GM12878 (cell line): Measurements from ENCODE around the gene EPB41L4B. TPM values are rescaled to one million over a fixed set of nuclear protein-coding genes. Genes with fewer than 3 reads are reported as not detected.

Experiments
- ATAC-seq: fragments of 200-7000 bp; cut with Tn5 transposase; 3 replicates; pipeline ENCODE4 v1.9.1; 2020; ENCODE audit warnings: mild to moderate bottlenecking, moderate library complexity
- BruUV-seq: library from RNA; stranded (reverse); fragments of 400-500 nt; replicated peaks from 2 replicates; lab custom pipeline; 2021; lab: Mats Ljungman, UMichigan
- CTCF ChIA-PET: fragments of 300-600 bp; sonication (Branson Sonifier 250); formaldehyde crosslinking; extraction: SDS; loops from one replicate; lab custom pipeline; 2021; ENCODE audit warnings: inconsistent platforms; lab: Yijun Ruan, JAX
- POLR2A ChIA-PET: fragments of 350-600 bp; formaldehyde crosslinking; extraction: SDS; loops from one replicate; lab custom pipeline; 2021; ENCODE audit warnings: inconsistent platforms; lab: Charles Lee
- RAD21 ChIA-PET: fragments of 300-600 bp; sonication (Branson Sonifier 250); formaldehyde crosslinking; loops from one replicate; lab custom pipeline; 2023; ENCODE audit warnings: antibody characterized with exemption; ENCODE audit not compliant: unreplicated experiment; lab: Charles Lee
- SMC1A ChIA-PET: fragments of 300-600 bp; sonication (Branson Sonifier 250); formaldehyde crosslinking; loops from one replicate; lab custom pipeline; 2023; ENCODE audit not compliant: unreplicated experiment, uncharacterized antibody; lab: Charles Lee
- DNase-seq: peaks from one replicate; pipeline ENCODE4 v3.0.0-alpha.2; 2011; ENCODE audit warnings: low read depth, low spot score
- FAIRE-seq: peaks from 3 replicates; lab custom pipeline; 2011; peaks lifted over from hg19 to GRCh38; lab: Jason Lieb, UNC
- H2AFZ ChIP-seq: 2 replicates; pipeline ENCODE4 v1.6.0; 2011; ENCODE audit warnings: low read depth, low read length, control low read depth; ENCODE audit not compliant: control insufficient read depth
- H3K27ac ChIP-seq: 2 replicates; pipeline ENCODE4 v1.5.1; 2011; ENCODE audit warnings: control low read depth; ENCODE audit not compliant: control insufficient read depth, insufficient read depth
- H3K27me3 ChIP-seq, 2 experiments: replicated peaks in 1 of 2; 2 replicates each; pipeline versions ENCODE4 v1.6.0 to v1.6.1; 2011; ENCODE audit warnings: low read length in 1 of 2; ENCODE audit not compliant: control insufficient read depth in 2 of 2, insufficient read depth in 2 of 2
- H3K36me3 ChIP-seq, 2 experiments: 2 replicates each; pipeline ENCODE4 v1.5.1; 2011; ENCODE audit warnings: low read length in 1 of 2; ENCODE audit not compliant: control insufficient read depth in 2 of 2, insufficient read depth in 2 of 2
- H3K4me1 ChIP-seq: 2 replicates; pipeline ENCODE4 v1.6.1; 2011; ENCODE audit warnings: mild to moderate bottlenecking, low read length, moderate library complexity, mixed read lengths; ENCODE audit not compliant: control insufficient read depth, insufficient read depth
- H3K4me2 ChIP-seq: 2 replicates; pipeline ENCODE4 v1.6.0; 2011; ENCODE audit warnings: control low read depth; ENCODE audit not compliant: control insufficient read depth, insufficient read depth
- H3K4me3 ChIP-seq: fragments of 200-600 bp; sonication (generic); 2 replicates; pipeline ENCODE4 v1.5.1; 2016
- H3K79me2 ChIP-seq: 2 replicates; pipeline ENCODE4 v1.6.0; 2011; ENCODE audit warnings: low read length; ENCODE audit not compliant: control insufficient read depth, insufficient read depth
- H3K9ac ChIP-seq: 2 replicates; pipeline ENCODE4 v1.8.0; 2011; ENCODE audit warnings: low read length, control low read depth, mixed read lengths; ENCODE audit not compliant: control insufficient read depth, insufficient read depth
- H3K9me3 ChIP-seq: replicated peaks from 3 replicates; pipeline ENCODE4 v1.5.1; 2011; ENCODE audit warnings: mild to moderate bottlenecking, low read length; ENCODE audit not compliant: control insufficient read depth, insufficient read depth
- H4K20me1 ChIP-seq: 2 replicates; pipeline ENCODE4 v1.6.0; 2011; ENCODE audit not compliant: control insufficient read depth, insufficient read depth
- BACH1 ChIP-seq: fragments of 450-650 bp; IDR thresholded peaks from 2 replicates; pipeline ENCODE4 v1.6.1; 2017; ENCODE audit warnings: mild to moderate bottlenecking, borderline replicate concordance
- CHD2 ChIP-seq: IDR thresholded peaks from 2 replicates; pipeline ENCODE4 v1.6.1; 2011; ENCODE audit warnings: low read depth, low read length, improper control_type of control experiment, borderline replicate concordance
- CREB1 ChIP-seq: IDR thresholded peaks from 2 replicates; pipeline ENCODE4 v1.6.1; 2012; ENCODE audit warnings: low read depth, mild to moderate bottlenecking, inconsistent platforms
- EZH2 ChIP-seq: IDR thresholded peaks from 2 replicates; pipeline ENCODE4 v1.6.1; 2012; ENCODE audit warnings: low read depth, mild to moderate bottlenecking, control low read depth, inconsistent platforms, low read length, borderline replicate concordance; ENCODE audit not compliant: control insufficient read depth
- FOS ChIP-seq: IDR thresholded peaks from 3 replicates; pipeline ENCODE4 v1.6.1; 2011; ENCODE audit warnings: borderline replicate concordance; ENCODE audit not compliant: insufficient read length; ENCODE audit errors: extremely low read depth
- HDAC2 ChIP-seq: fragments of 200-600 bp; sonication (generic); IDR thresholded peaks from 2 replicates; pipeline ENCODE4 v1.6.1; 2017
- JUND ChIP-seq: IDR thresholded peaks from 2 replicates; pipeline ENCODE4 v1.6.1; 2012; ENCODE audit warnings: low read depth, mild to moderate bottlenecking, low read length, improper control_type of control experiment, moderate library complexity
- KLF5 ChIP-seq: fragments of 450-650 bp; IDR thresholded peaks from 2 replicates; pipeline ENCODE4 v1.6.1; 2014; ENCODE audit warnings: mild to moderate bottlenecking; ENCODE audit not compliant: partially characterized antibody
- LARP7 ChIP-seq: fragments of 450-650 bp; IDR thresholded peaks from 2 replicates; pipeline ENCODE4 v1.6.1; 2017; ENCODE audit warnings: mild to moderate bottlenecking
- MAX ChIP-seq: IDR thresholded peaks from 2 replicates; pipeline ENCODE4 v1.6.1; 2012; ENCODE audit warnings: low read depth, low read length, improper control_type of control experiment
- MEF2A ChIP-seq: IDR thresholded peaks from 2 replicates; pipeline ENCODE4 v1.6.1; 2011; ENCODE audit warnings: low read depth, mild to moderate bottlenecking, low read length, moderate library complexity; ENCODE audit not compliant: insufficient read depth
- MTA2 ChIP-seq: fragments of 450-650 bp; IDR thresholded peaks from 2 replicates; pipeline ENCODE4 v1.6.1; 2016; ENCODE audit warnings: low read depth, mild to moderate bottlenecking, moderate library complexity
- MTA3 ChIP-seq: IDR thresholded peaks from 2 replicates; pipeline ENCODE4 v1.6.1; 2012; ENCODE audit warnings: low read length, inconsistent platforms, borderline replicate concordance
- MXI1 ChIP-seq: fragments of 150-350 bp; IDR thresholded peaks from 2 replicates; pipeline ENCODE4 v1.6.1; 2011; ENCODE audit warnings: low read depth, mild to moderate bottlenecking, inconsistent platforms, low read length, improper control_type of control experiment
- NR2C1 ChIP-seq: fragments of 450-650 bp; IDR thresholded peaks from 2 replicates; pipeline ENCODE4 v1.6.1; 2017; ENCODE audit warnings: antibody characterized with exemption, mild to moderate bottlenecking, moderate library complexity
- PAX8 ChIP-seq: fragments of 450-650 bp; IDR thresholded peaks from 2 replicates; pipeline ENCODE4 v1.6.1; 2017; ENCODE audit warnings: mild to moderate bottlenecking, moderate library complexity
- RAD51 ChIP-seq: fragments of 450-650 bp; IDR thresholded peaks from 2 replicates; pipeline ENCODE4 v1.6.1; 2016; ENCODE audit warnings: moderate library complexity, mild to moderate bottlenecking, inconsistent platforms
- STAT1 ChIP-seq: fragments of 450-650 bp; conservative IDR thresholded peaks from 2 replicates; pipeline ENCODE4 v1.6.1; 2014; ENCODE audit warnings: antibody characterized with exemption, mild to moderate bottlenecking
- STAT3 ChIP-seq: IDR thresholded peaks from 2 replicates; pipeline ENCODE4 v1.6.1; 2011; ENCODE audit warnings: low read depth, low read length, improper control_type of control experiment
- TAF1 ChIP-seq: IDR thresholded peaks from 2 replicates; pipeline ENCODE4 v1.6.1; 2011; ENCODE audit warnings: mild to moderate bottlenecking, low read depth, low read length, borderline replicate concordance
- ZBED1 ChIP-seq: IDR thresholded peaks from 2 replicates; pipeline ENCODE4 v1.6.1; 2016; ENCODE audit warnings: borderline replicate concordance
- WGBS: methylation state at CpG from one replicate; pipeline ENCODE4 v1.1.6; 2016; ENCODE audit warnings: low lambda C conversion rate; ENCODE audit not compliant: insufficient replicate concordance, insufficient coverage; ENCODE audit errors: missing lambda C conversion rate; 5-methylcytosine and 5-hydroxymethylcytosine counted together
- in situ Hi-C: fragments of 300-500 bp; cut with MboI; formaldehyde crosslinking; loops from 9 replicates; pipeline ENCODE4 v1.14.3; 2018; ENCODE audit warnings: mixed read lengths
- intact Hi-C: fragments of 100-400 bp; cut with micrococcal nuclease; formaldehyde crosslinking; loops from one replicate; pipeline ENCODE4 v1.14.2; 2022; ENCODE audit not compliant: unreplicated experiment
- polyA plus RNA-seq, 11 experiments: library from polyadenylated mRNA; depleted of rRNA in 4 of 11; unstranded in 6 of 11; stranded (reverse) in 5 of 11; fragments of >200 nt; fragmentation: Nextera tagmentation in 4 of 11; fragmentation: Illumina TruSeq in 1 of 11; extraction: Ambion mirVana in 4 of 11; extraction: Trizol in 1 of 11; gene quantifications; 1 replicate in 1 of 11; 2 replicates in 10 of 11; pipeline versions ENCODE4 v1.2.1 to v1.2.3, GENCODE V29; 2011 to 2016; ENCODE audit warnings: inconsistent platforms in 2 of 11, missing spikeins in 2 of 11, low read depth in 1 of 11
- total RNA-seq, 4 experiments: library from RNA; depleted of rRNA in 3 of 4; stranded (reverse); fragments of >200 nt in 3 of 4; fragmentation: Illumina TruSeq in 1 of 4; extraction: Trizol in 1 of 4; gene quantifications; 2 replicates each; pipeline versions ENCODE4 v1.2.1 to v1.2.3, GENCODE V29; 2013 to 2021

Gene EPB41L4B
- total and polyA plus RNA-seq, 10 of the 15 experiments (the other 5 are each of a cell fraction or from before 2014, with no cell fraction given) = 0.04 to 0.75 (median 0.13) TPM; not detected in 1

GRCh38 chr9:109282302-109282701, 38.6 kb downstream of the EPB41L4B start:
- Histone ChIP-seq H3K27ac (no peak overlapping the region), H3K27me3 (no peaks in the 10 kb centered on the region; a peak in 2 of 4 replicates), H3K79me2 (no peaks in the 10 kb centered on the region), H3K4me2 (no peak overlapping the region), H3K36me3 (no peaks in the 10 kb centered on the region), H3K9me3 (no peaks in the 10 kb centered on the region), H4K20me1 (no peaks in the 10 kb centered on the region), H3K4me1 (no peaks in the 10 kb centered on the region), H2AFZ (no peak overlapping the region), H3K4me3 (no peak overlapping the region), H3K9ac (no peak overlapping the region)
- ChIA-PET POLR2A (no interaction called here), CTCF (no interaction called here), SMC1A (no interaction called here)
- DNase-seq (no peak), ATAC-seq (no peak), FAIRE-seq (no peak)
- intact Hi-C loops = no loop called here
- 43% methylated on average over 3 of the region's 3 CpGs for WGBS
- BruUV-seq = no TSS peak
- TF ChIP-seq MEF2A (no peak), EZH2 (no peak), STAT3 (no peak), CHD2 (no peak), KLF5 (no peak), PAX8 (no peak), ZBED1 (no peak)
- TF ChIP-seq, all 136 proteins: peak for 0
- RAD21 ChIA-PET = no interaction called here
- in situ Hi-C loops = no loop called here

- Histone ChIP-seq H3K79me2 (no peaks in the 10 kb centered on the region), H3K4me2 (no peak overlapping the region), H3K4me3 (no peak overlapping the region), H4K20me1 (no peaks in the 10 kb centered on the region), H3K4me1 (no peaks in the 10 kb centered on the region), H2AFZ (no peak overlapping the region), H3K9me3 (no peaks in the 10 kb centered on the region), H3K36me3 (no peaks in the 10 kb centered on the region), H3K9ac (no peak overlapping the region), H3K27ac (no peak overlapping the region), H3K27me3 (no peaks in the 10 kb centered on the region; a peak in 2 of 4 replicates)
- POLR2A ChIA-PET = no interaction called here
- no peak for FAIRE-seq
- no peak for DNase-seq
- in situ Hi-C loops = no loop called here
- no TSS peak for BruUV-seq
- 43% methylated on average over 8 of the region's 8 CpGs for WGBS
- no peak for ATAC-seq
- RAD21 ChIA-PET = interaction anchor here (0.6 kb wide), 1 partner anchor 45 kb away, joined by 3 read pairs; no protein-coding TSS in a partner anchor
- SMC1A ChIA-PET = no interaction called here
- intact Hi-C loops = no loop called here
- CTCF ChIA-PET = interaction anchor here (0.9 kb wide), 1 partner anchor 537 kb away, joined by 3 read pairs; no protein-coding TSS in a partner anchor
- TF ChIP-seq RAD51 = no peak
- no peak for TF ChIP-seq HDAC2
- TF ChIP-seq MAX = no peak
- TF ChIP-seq FOS = no peak
- no peak for TF ChIP-seq NR2C1
- no peak for TF ChIP-seq JUND
- no peak for TF ChIP-seq MTA3
- no peak for TF ChIP-seq MTA2
- TF ChIP-seq MXI1 = no peak
- no peak for TF ChIP-seq TAF1
- TF ChIP-seq CREB1 = no peak
- no peak for TF ChIP-seq LARP7
- TF ChIP-seq BACH1 = no peak
- no peak for TF ChIP-seq STAT1
These were observed 39.3 kb downstream of the EPB41L4B start for GRCh38 chr9:109281518-109281917.
